ENCODE measurements around the gene ZFYVE28.

The ZFYVE28 gene

DNA sequence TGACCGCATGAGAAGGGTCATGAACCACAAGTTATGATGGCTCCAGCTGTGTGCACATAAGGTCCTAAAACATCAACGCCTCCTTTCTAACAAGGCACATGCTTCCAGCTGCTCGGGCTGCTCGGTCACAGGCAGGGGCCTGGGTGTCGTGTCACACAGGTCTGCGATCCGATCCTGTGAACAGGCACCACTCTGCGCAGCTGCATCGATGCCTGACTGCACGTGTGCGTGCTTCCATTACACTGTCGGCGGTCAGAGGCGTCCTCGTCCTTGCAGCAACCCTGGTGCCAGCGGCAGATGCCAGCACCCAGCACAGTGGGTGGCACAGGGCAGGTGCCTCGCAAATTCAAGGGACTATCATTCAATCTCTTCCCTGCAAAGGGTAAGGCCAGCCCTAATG, 23.9 kb downstream of the ZFYVE28 start:
- Histone ChIP-seq H3K4me2 (ENCODE audit: low read length) (no peak overlapping the region), H3K9me2 (replicated peaks; ENCODE audit: control insufficient read depth, low read length) (no peaks in the 10 kb centered on the region), H3K27ac (ENCODE audit: low read depth, low read length) (no peak overlapping the region), H4K20me1 (ENCODE audit: control insufficient read depth, insufficient read depth, low read depth, low read length) (no peaks in the 10 kb centered on the region), H3K79me2 (ENCODE audit: control insufficient read depth, low read length) (no peaks in the 10 kb centered on the region), H3K9me3 (ENCODE audit: control insufficient read depth, insufficient read depth, low read length) (no peaks in the 10 kb centered on the region), H3K4me3 (ENCODE audit: low read length) (no peak overlapping the region), H3K27me3 (ENCODE audit: control insufficient read depth, low read length) (peaks cover 30% of the 10 kb centered on the region), H3K36me3 (ENCODE audit: control insufficient read depth, low read length) (no peaks in the 10 kb centered on the region), H3F3A (ENCODE audit: control insufficient read depth, insufficient read depth) (no peaks in the 10 kb centered on the region), H3K4me1 (ENCODE audit: control insufficient read depth, low read length) (peaks cover 11% of the 10 kb centered on the region)
- TF ChIP-seq CTCF (IDR thresholded peaks at IDR 0.05; ENCODE audit: low read depth, low read length, poor library complexity, severe bottlenecking) (no peak), EZH2phosphoT487 (IDR thresholded peaks at IDR 0.05; ENCODE audit: borderline replicate concordance, low read length) (no peak)

- H3K4me3 ChIP-seq (ENCODE audit: low read length): peak overlapping the region; percentile 20; the same call in 1 of the 2 replicates
- no peaks in the 10 kb centered on the region for H3K9me2 ChIP-seq (replicated peaks; ENCODE audit: control insufficient read depth, low read length)
- no peak for TF ChIP-seq CTCF (IDR thresholded peaks at IDR 0.05; ENCODE audit: low read depth, low read length, poor library complexity, severe bottlenecking)
- no peak for TF ChIP-seq EZH2phosphoT487 (IDR thresholded peaks at IDR 0.05; ENCODE audit: borderline replicate concordance, low read length)
- H3K79me2 ChIP-seq (ENCODE audit: control insufficient read depth, low read length): no peaks in the 10 kb centered on the region
- H4K20me1 ChIP-seq (ENCODE audit: control insufficient read depth, insufficient read depth, low read depth, low read length): no peaks in the 10 kb centered on the region
- no peaks in the 10 kb centered on the region for H3F3A ChIP-seq (ENCODE audit: control insufficient read depth, insufficient read depth)
- H3K4me2 ChIP-seq (ENCODE audit: low read length): peak overlapping the region; percentile 51
- peaks cover 30% of the 10 kb centered on the region for H3K27me3 ChIP-seq (ENCODE audit: control insufficient read depth, low read length)
- peaks cover 11% of the 10 kb centered on the region for H3K4me1 ChIP-seq (ENCODE audit: control insufficient read depth, low read length)
- H3K9me3 ChIP-seq (ENCODE audit: control insufficient read depth, insufficient read depth, low read length): no peaks in the 10 kb centered on the region
- H3K27ac ChIP-seq (ENCODE audit: low read depth, low read length): no peak overlapping the region
- no peaks in the 10 kb centered on the region for H3K36me3 ChIP-seq (ENCODE audit: control insufficient read depth, low read length)
Measured at GRCh38 chr4:2393353-2394270, 24.8 kb downstream of the ZFYVE28 start.

DNA sequence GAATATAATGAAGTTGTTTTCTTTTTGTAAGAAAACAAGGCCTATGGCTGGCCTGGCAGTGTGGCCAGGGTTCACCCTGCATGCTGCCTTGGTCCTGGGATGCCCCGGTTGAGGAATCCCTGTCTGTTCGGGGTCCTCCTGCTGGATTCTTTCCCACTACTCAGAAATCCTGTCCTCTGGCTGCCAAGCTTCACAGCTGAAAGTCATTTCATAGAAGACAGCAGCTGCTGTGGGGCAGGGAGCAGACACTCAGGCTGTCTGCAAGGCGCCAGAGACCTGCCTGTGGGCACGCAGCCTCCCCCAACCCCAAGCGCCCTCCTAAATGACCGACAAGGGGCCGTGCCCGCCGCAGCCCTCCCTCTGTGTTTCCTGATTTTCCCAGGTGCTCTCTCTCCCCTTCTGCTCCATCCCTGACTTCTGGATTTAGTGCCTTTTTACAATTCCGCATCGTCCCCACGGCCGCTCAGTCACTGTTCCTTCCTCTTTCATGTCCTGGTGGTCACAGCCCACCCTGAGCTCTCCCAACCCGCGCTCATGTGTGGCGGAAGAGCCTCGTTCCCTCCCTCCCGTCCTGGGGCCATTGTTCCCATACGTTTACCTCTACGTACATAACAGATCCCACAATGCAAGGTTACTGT, 27.5 kb downstream of the ZFYVE28 start:
- H3K4me3 ChIP-seq (ENCODE audit: low read length): no peak overlapping the region

More for the DNA sequence above, 27.5 kb downstream of the ZFYVE28 start:
- H4K20me1 ChIP-seq (ENCODE audit: control insufficient read depth, insufficient read depth, low read depth, low read length): no peaks in the 10 kb centered on the region
- H3K4me1 ChIP-seq (ENCODE audit: control insufficient read depth, low read length): peaks cover 11% of the 10 kb centered on the region
- H3K27me3 ChIP-seq (ENCODE audit: control insufficient read depth, low read length): peaks cover 30% of the 10 kb centered on the region
- H3K9me3 ChIP-seq (ENCODE audit: control insufficient read depth, insufficient read depth, low read length): no peaks in the 10 kb centered on the region
- no peak overlapping the region for H3K4me2 ChIP-seq (ENCODE audit: low read length)
- no peaks in the 10 kb centered on the region for H3K9me2 ChIP-seq (replicated peaks; ENCODE audit: control insufficient read depth, low read length)
- H3K27ac ChIP-seq (ENCODE audit: low read depth, low read length): no peak overlapping the region
- TF ChIP-seq CTCF (IDR thresholded peaks at IDR 0.05; ENCODE audit: low read depth, low read length, poor library complexity, severe bottlenecking) (no peak), EZH2phosphoT487 (IDR thresholded peaks at IDR 0.05; ENCODE audit: borderline replicate concordance, low read length) (no peak)
- no peaks in the 10 kb centered on the region for H3K36me3 ChIP-seq (ENCODE audit: control insufficient read depth, low read length)
- no peaks in the 10 kb centered on the region for H3F3A ChIP-seq (ENCODE audit: control insufficient read depth, insufficient read depth)
- no peaks in the 10 kb centered on the region for H3K79me2 ChIP-seq (ENCODE audit: control insufficient read depth, low read length)
